Suprapubic skin (tissue), 2 donors: ENCODE results near the gene SEC61A1.

ENCODE experiments used
- EP300 ChIP-seq: sonication (generic); formaldehyde crosslinking; IDR thresholded peaks from one replicate; pipeline ENCODE4 v1.6.1; 2017; ENCODE audit warnings: antibody characterized with exemption
- POLR2A ChIP-seq, 2 donors: fragments of 450-650 bp; IDR thresholded peaks; one replicate each; pipeline ENCODE4 v1.6.1; 2017; ENCODE audit warnings: antibody characterized with exemption in 2 of 2, mild to moderate bottlenecking in 2 of 2, moderate library complexity in 2 of 2

GRCh38 chr3:128012050-128012449 is 40.2 kb upstream of the SEC61A1 start:
- TF ChIP-seq POLR2A (IDR thresholded peaks at IDR 0.05) (no peak), EP300 (no peak)
